Prostate gland (tissue), 2 donors: Measurements from ENCODE around the gene RRN3.
"Not testable (repeated sequence)": the region's sequence is repeated elsewhere in the genome, so short reads cannot be mapped to it uniquely, and the experiment has no call there.

ENCODE experiments used
- POLR2A ChIP-seq: fragments of 450-650 bp; IDR thresholded peaks from one replicate; pipeline ENCODE4 v1.6.1; 2016; ENCODE audit warnings: antibody characterized with exemption, mild to moderate bottlenecking
- POLR2AphosphoS5 ChIP-seq: sonication (generic); formaldehyde crosslinking; IDR thresholded peaks from one replicate; pipeline ENCODE4 v1.6.1; 2017; ENCODE audit warnings: antibody characterized with exemption
- TF ChIP-seq, protein P1 (sequence below), 4 experiments: fragments of 200-600 bp in 2 of 4; fragments of 450-650 bp in 2 of 4; sonication (generic) in 2 of 4; IDR thresholded peaks; 1 replicate in 3 of 4; 2 replicates in 1 of 4; pipeline ENCODE4 v1.5.1; 2016 to 2019; ENCODE audit warnings: antibody characterized with exemption in 4 of 4, mild to moderate bottlenecking in 2 of 4, moderate library complexity in 2 of 4

DNA sequence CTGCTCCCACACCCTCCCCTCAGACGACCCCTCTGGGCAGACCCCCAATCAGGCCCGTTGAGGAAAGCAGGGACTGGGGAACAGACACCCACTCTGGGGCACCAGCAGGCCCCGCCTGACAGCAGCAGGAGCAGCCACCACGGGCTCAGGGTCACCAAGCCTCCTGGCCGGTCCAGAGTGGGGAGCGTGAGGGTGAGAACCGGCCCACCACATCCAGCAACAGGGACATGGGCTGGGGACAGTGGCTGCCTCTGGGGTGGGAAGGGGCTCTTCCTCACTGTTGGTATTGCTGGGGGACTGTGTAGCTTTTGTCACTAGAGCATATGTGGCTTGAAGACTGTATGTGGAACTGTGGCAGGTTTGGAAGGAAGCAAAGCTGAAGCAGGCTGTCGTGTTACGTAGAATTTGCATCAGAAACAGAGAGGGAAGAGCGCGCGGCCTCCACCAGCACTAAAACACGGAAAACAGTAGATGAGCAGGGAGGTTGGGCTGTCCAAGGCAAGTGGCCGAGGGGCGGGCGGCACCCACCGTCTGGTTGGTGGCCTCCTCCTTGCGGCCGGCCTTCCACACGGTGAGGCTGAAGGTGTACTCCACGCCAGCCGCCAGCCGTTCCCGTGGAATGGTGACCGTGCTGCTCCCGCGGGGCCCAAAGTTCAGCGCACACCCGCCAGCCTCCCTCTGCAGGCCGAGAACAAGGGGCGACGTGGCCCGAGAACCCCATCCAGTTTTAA lies 40.8 kb upstream of the RRN3 start:
- TF ChIP-seq, protein P1, sequence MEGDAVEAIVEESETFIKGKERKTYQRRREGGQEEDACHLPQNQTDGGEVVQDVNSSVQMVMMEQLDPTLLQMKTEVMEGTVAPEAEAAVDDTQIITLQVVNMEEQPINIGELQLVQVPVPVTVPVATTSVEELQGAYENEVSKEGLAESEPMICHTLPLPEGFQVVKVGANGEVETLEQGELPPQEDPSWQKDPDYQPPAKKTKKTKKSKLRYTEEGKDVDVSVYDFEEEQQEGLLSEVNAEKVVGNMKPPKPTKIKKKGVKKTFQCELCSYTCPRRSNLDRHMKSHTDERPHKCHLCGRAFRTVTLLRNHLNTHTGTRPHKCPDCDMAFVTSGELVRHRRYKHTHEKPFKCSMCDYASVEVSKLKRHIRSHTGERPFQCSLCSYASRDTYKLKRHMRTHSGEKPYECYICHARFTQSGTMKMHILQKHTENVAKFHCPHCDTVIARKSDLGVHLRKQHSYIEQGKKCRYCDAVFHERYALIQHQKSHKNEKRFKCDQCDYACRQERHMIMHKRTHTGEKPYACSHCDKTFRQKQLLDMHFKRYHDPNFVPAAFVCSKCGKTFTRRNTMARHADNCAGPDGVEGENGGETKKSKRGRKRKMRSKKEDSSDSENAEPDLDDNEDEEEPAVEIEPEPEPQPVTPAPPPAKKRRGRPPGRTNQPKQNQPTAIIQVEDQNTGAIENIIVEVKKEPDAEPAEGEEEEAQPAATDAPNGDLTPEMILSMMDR (IDR thresholded peaks at IDR 0.05), result not testable (repeated sequence)
- TF ChIP-seq POLR2AphosphoS5, POLR2A: not testable (repeated sequence)
